ENCODE measurements around the gene RNF150. TPM values are rescaled to one million over a fixed set of nuclear protein-coding genes. Genes with fewer than 3 reads are reported as not detected.

Gene RNF150
- total and polyA plus RNA-seq, 2 of the 4 experiments (the other 2 are of a cell fraction), result 6.2 to 18.1 TPM

- intact Hi-C loops (cut with micrococcal nuclease) (no loop called here), in situ Hi-C loops (cut with MboI; ENCODE audit: low sequenced_read_pairs) (no loop called here), dilution Hi-C loops (cut with HindIII; ENCODE audit: low sequenced_read_pairs, unreplicated experiment) (no loop called here)
- Histone ChIP-seq H4K5ac (ENCODE audit: low read depth, low read length) (no peak overlapping the region), H2BK120ac (ENCODE audit: low read depth, low read length) (no peak overlapping the region), H2BK15ac (ENCODE audit: low read depth, low read length) (no peak overlapping the region), H2BK5ac (ENCODE audit: low read depth, low read length, poor library complexity, severe bottlenecking) (no peak overlapping the region), H3K18ac (ENCODE audit: low read depth, low read length) (no peak overlapping the region), H3K36me3 (ENCODE audit: control insufficient read depth, insufficient read depth, low read length) (no peaks in the 10 kb centered on the region), H2AK5ac (ENCODE audit: low read depth, low read length) (no peak overlapping the region), H2BK20ac (ENCODE audit: low read depth, low read length) (no peak overlapping the region), H3K79me1 (ENCODE audit: low read depth in 1 of 2, low read length in 2 of 2) (no peaks in the 10 kb centered on the region), H3K23ac (ENCODE audit: low read depth, low read length) (no peak overlapping the region), H2AFZ (replicated peaks; ENCODE audit: low read length, poor library complexity) (no peak overlapping the region), H4K91ac (ENCODE audit: insufficient read depth, low read depth, low read length) (no peak overlapping the region), H3K4me1 (ENCODE audit: control insufficient read depth, insufficient read depth, low read length) (peaks cover 2% of the 10 kb centered on the region; the same call in 1 of the 2 replicates), H3K56ac (ENCODE audit: extremely low read depth, insufficient read depth, low read length) (no peak overlapping the region), H4K8ac (ENCODE audit: low read depth in 2 of 2, low read length in 2 of 2) (no peak overlapping the region), H3K27ac (ENCODE audit: insufficient read depth, low read length) (no peak overlapping the region), H3K27me3 (ENCODE audit: control insufficient read depth, insufficient read depth, low read length) (no peaks in the 10 kb centered on the region), H3K4me3 (ENCODE audit: insufficient read depth, low read depth, low read length) (no peak overlapping the region), H3K4me2 (ENCODE audit: low read depth, low read length) (peak overlapping the region; percentile 30; the same call in 1 of the 2 replicates), H3K9me1 (ENCODE audit: insufficient read depth, low read length) (no peaks in the 10 kb centered on the region), H3K4ac (ENCODE audit: low read depth, low read length) (no peak overlapping the region), H3K9ac (ENCODE audit: low read depth, low read length) (no peak overlapping the region), H4K20me1 (ENCODE audit: insufficient read depth, low read length) (no peaks in the 10 kb centered on the region), H3K14ac (replicated peaks; ENCODE audit: low read depth, low read length) (no peak overlapping the region), H2AK9ac (replicated peaks; ENCODE audit: low read depth, low read length, poor library complexity) (no peak overlapping the region), H3K9me3 (ENCODE audit: control insufficient read depth, insufficient read depth, low read length) (no peaks in the 10 kb centered on the region)
- ATAC-seq (ENCODE audit: low read depth) (peak; percentile 74), DNase-seq (peak; percentile 83)
- BruUV-seq (replicated peaks), result no TSS peak
- no CpG with 5 or more reads among the region's 2 CpGs for WGBS, 2 experiments (ENCODE audit: extremely low coverage in 2 of 2, insufficient read length in 1 of 2)
- ChIA-PET CTCF (no interaction called here), POLR2A (ENCODE audit: unreplicated experiment) (interaction anchor here (0.6 kb wide), 1 partner anchor 16 kb away, joined by 6 read pairs; no protein-coding TSS in a partner anchor)
- no peak for TF ChIP-seq USF2 (IDR thresholded peaks at IDR 0.05; ENCODE audit: low read depth, low read length)
- no peak for TF ChIP-seq CHD1 (IDR thresholded peaks at IDR 0.05; ENCODE audit: low read depth, low read length)
- no peak for TF ChIP-seq MXI1 (IDR thresholded peaks at IDR 0.05; ENCODE audit: borderline replicate concordance, low read depth, low read length)
- TF ChIP-seq ELK1 (IDR thresholded peaks at IDR 0.05; ENCODE audit: borderline replicate concordance, low read depth, low read length), result no peak
- TF ChIP-seq CEBPB (IDR thresholded peaks at IDR 0.05; ENCODE audit: low read depth, low read length), result no peak
- TF ChIP-seq RCOR1 (IDR thresholded peaks at IDR 0.05; ENCODE audit: insufficient replicate concordance, low read length), result no peak
- TF ChIP-seq POLR2A (IDR thresholded peaks at IDR 0.05; ENCODE audit: low read depth, low read length), result no peak
- TF ChIP-seq CTCF (conservative IDR thresholded peaks at IDR 0.05; ENCODE audit: low read depth, low read length), result no peak
- TF ChIP-seq BHLHE40 (IDR thresholded peaks at IDR 0.05; ENCODE audit: low read depth, low read length), result no peak
Measured at GRCh38 chr4:141028024-141028529, 105.2 kb downstream of the RNF150 start.
